Liver (tissue), 9 donors: Measurements from ENCODE around the gene RPP21. TPM values are rescaled to one million over a fixed set of nuclear protein-coding genes. Genes with fewer than 3 reads are reported as not detected.

Experiments used
- DNase-seq: peaks from one replicate; pipeline ENCODE4 v3.0.0-alpha.2; 2017; ENCODE audit warnings: low spot score
- H3K27ac ChIP-seq, 2 donors: one replicate each; pipeline ENCODE4 v1.7.0; 2013; ENCODE audit warnings: inconsistent platforms in 2 of 2, low read length in 2 of 2, control low read depth in 1 of 2, low read depth in 1 of 2, mild to moderate bottlenecking in 1 of 2
- H3K27me3 ChIP-seq, 4 donors: one replicate each; pipeline versions ENCODE4 v1.6.1 to v1.7.0; 2013; ENCODE audit warnings: low read length in 3 of 4, inconsistent platforms in 1 of 4, mild to moderate bottlenecking in 1 of 4, moderate library complexity in 1 of 4; ENCODE audit not compliant: control insufficient read depth in 4 of 4, insufficient read depth in 4 of 4
- H3K36me3 ChIP-seq, 4 donors: one replicate each; pipeline versions ENCODE4 v1.6.1 to v1.7.0; 2013; ENCODE audit warnings: low read length in 3 of 4, mild to moderate bottlenecking in 3 of 4, low read depth in 1 of 4, moderate library complexity in 1 of 4; ENCODE audit not compliant: control insufficient read depth in 4 of 4, insufficient read depth in 3 of 4
- H3K4me1 ChIP-seq, 4 donors: one replicate each; pipeline versions ENCODE4 v1.6.1 to v1.7.0; 2013; ENCODE audit warnings: low read length in 3 of 4, mild to moderate bottlenecking in 3 of 4, moderate library complexity in 1 of 4; ENCODE audit not compliant: control insufficient read depth in 4 of 4, insufficient read depth in 4 of 4
- H3K4me3 ChIP-seq, 3 donors: one replicate each; pipeline versions ENCODE4 v1.6.1 to v1.7.0; 2013; ENCODE audit warnings: low read length in 3 of 3, control low read depth in 1 of 3, low read depth in 1 of 3, mild to moderate bottlenecking in 1 of 3
- H3K9ac ChIP-seq, 2 donors: one replicate each; pipeline ENCODE4 v1.7.0; 2013; ENCODE audit warnings: low read length in 2 of 2, mild to moderate bottlenecking in 2 of 2, moderate library complexity in 2 of 2, control low read depth in 1 of 2, low read depth in 1 of 2
- H3K9me3 ChIP-seq, 4 donors: one replicate each; pipeline versions ENCODE4 v1.6.1 to v1.7.0; 2013; ENCODE audit warnings: low read length in 3 of 4; ENCODE audit not compliant: control insufficient read depth in 4 of 4
- ATF3 ChIP-seq: IDR thresholded peaks from 2 replicates; pipeline ENCODE4 v1.6.1; 2016; ENCODE audit warnings: antibody characterized with exemption
- CTCF ChIP-seq: fragments of 150-350 bp; IDR thresholded peaks from 2 replicates; pipeline ENCODE4 v1.5.1; 2017; ENCODE audit warnings: improper control_type of control experiment, low read depth, low read length; ENCODE audit not compliant: missing input control
- EGR1 ChIP-seq, 2 donors: IDR thresholded peaks; 2 replicates each; pipeline ENCODE4 v1.6.1; 2016 to 2018; ENCODE audit warnings: antibody characterized with exemption in 2 of 2, low read depth in 2 of 2
- FOXA1 ChIP-seq: IDR thresholded peaks from 2 replicates; pipeline ENCODE4 v1.6.1; 2016; ENCODE audit warnings: antibody characterized with exemption
- FOXA2 ChIP-seq: IDR thresholded peaks from 2 replicates; pipeline ENCODE4 v1.6.1; 2016; ENCODE audit warnings: antibody characterized with exemption
- GABPA ChIP-seq, 2 donors: IDR thresholded peaks in 1 of 2; conservative IDR thresholded peaks in 1 of 2; 2 replicates each; pipeline ENCODE4 v1.6.1; 2016; ENCODE audit warnings: antibody characterized with exemption in 2 of 2, mild to moderate bottlenecking in 1 of 2, moderate library complexity in 1 of 2
- HNF4A ChIP-seq, 2 donors: conservative IDR thresholded peaks; 2 replicates each; pipeline ENCODE4 v1.6.1; 2016; ENCODE audit warnings: antibody characterized with exemption in 2 of 2, mild to moderate bottlenecking in 2 of 2
- HNF4G ChIP-seq: IDR thresholded peaks from 2 replicates; pipeline ENCODE4 v1.6.1; 2016; ENCODE audit warnings: antibody characterized with exemption
- JUND ChIP-seq, 2 donors: IDR thresholded peaks; 2 replicates each; pipeline ENCODE4 v1.6.1; 2016; ENCODE audit warnings: antibody characterized with exemption in 2 of 2
- MAX ChIP-seq: IDR thresholded peaks from 2 replicates; pipeline ENCODE4 v1.6.1; 2016; ENCODE audit warnings: antibody characterized with exemption
- NR2F2 ChIP-seq: IDR thresholded peaks from 2 replicates; pipeline ENCODE4 v1.6.1; 2016; ENCODE audit warnings: antibody characterized with exemption
- RAD21 ChIP-seq, 2 donors: IDR thresholded peaks; 2 replicates each; pipeline ENCODE4 v1.6.1; 2016; ENCODE audit warnings: antibody characterized with exemption in 2 of 2, mild to moderate bottlenecking in 2 of 2
- REST ChIP-seq: IDR thresholded peaks from 2 replicates; pipeline ENCODE4 v1.6.1; 2016; ENCODE audit warnings: antibody characterized with exemption, mild to moderate bottlenecking
- RXRA ChIP-seq, 2 donors: IDR thresholded peaks; 2 replicates each; pipeline ENCODE4 v1.6.1; 2017 to 2018; ENCODE audit warnings: antibody characterized with exemption in 2 of 2, mild to moderate bottlenecking in 1 of 2
- SP1 ChIP-seq: IDR thresholded peaks from 2 replicates; pipeline ENCODE4 v1.6.1; 2018; ENCODE audit warnings: antibody characterized with exemption, mild to moderate bottlenecking
- TAF1 ChIP-seq: conservative IDR thresholded peaks from 2 replicates; pipeline ENCODE4 v1.6.1; 2016; ENCODE audit warnings: antibody characterized with exemption, mild to moderate bottlenecking
- YY1 ChIP-seq: IDR thresholded peaks from 2 replicates; pipeline ENCODE4 v1.6.1; 2016; ENCODE audit warnings: antibody characterized with exemption, mild to moderate bottlenecking
- WGBS: extraction: QIAGEN DNeasy Blood & Tissue Kit; methylation state at CpG from one replicate; pipeline ENCODE4 v1.1.7; 2013; 5-methylcytosine and 5-hydroxymethylcytosine counted together
- polyA plus RNA-seq, 2 donors: library from polyadenylated mRNA; stranded (reverse) in 1 of 2; unstranded in 1 of 2; fragments of 200-250 nt in 1 of 2; fragments of >200 nt in 1 of 2; fragmentation: Nextera tagmentation in 1 of 2; extraction: Ambion mirVana in 1 of 2; gene quantifications; one replicate each; pipeline versions ENCODE4 v1.2.1 to v1.2.3, GENCODE V29; 2013 to 2015
- total RNA-seq, 2 donors: library from RNA; depleted of rRNA; stranded (reverse); fragments of >200 nt; gene quantifications; one replicate each; pipeline ENCODE4 v1.2.3, GENCODE V29; 2014
- TF ChIP-seq, protein P1 (sequence below): IDR thresholded peaks from 2 replicates; pipeline ENCODE4 v1.6.1; 2016; ENCODE audit warnings: antibody characterized with exemption
- donor health status: healthy.
- donor health status: healthy.
- donor health status: healthy.
- donor health status: healthy.
- donor health status: healthy.

Gene RPP21
- total and polyA plus RNA-seq, 4 donors, result 9.3 to 32.9 (median 21.0) TPM

DNA sequence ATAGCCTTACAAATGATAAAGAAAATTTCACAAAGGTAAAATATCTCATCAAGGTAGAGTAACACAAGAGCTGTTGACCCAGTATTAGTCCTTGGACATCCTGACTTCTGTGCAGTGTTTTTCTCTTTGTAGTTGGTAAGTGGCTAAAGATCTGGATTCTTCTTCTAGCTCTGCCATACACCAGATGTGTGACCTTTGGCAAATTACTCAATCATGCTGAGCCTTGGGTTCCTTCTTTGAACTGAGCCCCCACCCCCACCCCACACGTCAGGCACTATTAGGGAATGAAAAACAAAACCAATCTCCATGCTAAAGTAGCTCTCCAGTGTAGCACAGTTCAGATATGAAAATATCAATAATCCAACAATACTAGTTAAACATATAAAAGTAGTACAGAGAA lies 33.3 kb upstream of the RPP21 start:
- Histone ChIP-seq H3K9ac (no peak overlapping the region), H3K27ac (no peak overlapping the region), H3K27me3 (no peaks in the 10 kb centered on the region), H3K4me1 (peaks cover 0 to 9% (median 5%) of the 10 kb centered on the region in 4 donors), H3K36me3 (peaks cover 1 to 8% (median 6%) of the 10 kb centered on the region in 4 donors), H3K4me3 (no peak overlapping the region), H3K9me3 (no peaks in the 10 kb centered on the region)
- WGBS, result 39% methylated on average over 1 of the region's 1 CpG
- TF ChIP-seq HNF4A (conservative IDR thresholded peaks at IDR 0.05) (peak; percentile 23 to 25), MAX (no peak), FOXA2 (no peak)
- no peak for DNase-seq

DNA sequence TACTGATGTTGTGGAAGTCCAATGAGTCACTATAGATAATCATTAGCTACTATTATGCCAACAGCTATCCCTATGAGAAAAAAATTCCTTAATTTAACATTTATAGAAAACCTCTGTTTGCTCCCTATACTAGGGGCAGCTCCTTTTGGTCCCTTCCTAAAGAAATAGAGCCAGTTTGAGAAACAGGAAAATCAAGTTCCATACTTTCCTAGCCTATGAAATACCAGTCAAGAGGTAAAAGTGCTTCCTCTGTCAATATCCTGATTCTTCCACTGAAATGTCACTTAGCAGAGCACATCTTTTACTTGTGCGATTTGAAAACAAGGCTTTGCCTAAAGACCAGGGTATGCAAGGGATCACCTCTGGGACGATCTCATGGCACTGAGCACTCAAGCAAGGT lies 32.7 kb upstream of the RPP21 start:
- no peak for TF ChIP-seq NR2F2
- TF ChIP-seq SP1, result no peak
- TF ChIP-seq TAF1, result no peak
- TF ChIP-seq, protein P1, sequence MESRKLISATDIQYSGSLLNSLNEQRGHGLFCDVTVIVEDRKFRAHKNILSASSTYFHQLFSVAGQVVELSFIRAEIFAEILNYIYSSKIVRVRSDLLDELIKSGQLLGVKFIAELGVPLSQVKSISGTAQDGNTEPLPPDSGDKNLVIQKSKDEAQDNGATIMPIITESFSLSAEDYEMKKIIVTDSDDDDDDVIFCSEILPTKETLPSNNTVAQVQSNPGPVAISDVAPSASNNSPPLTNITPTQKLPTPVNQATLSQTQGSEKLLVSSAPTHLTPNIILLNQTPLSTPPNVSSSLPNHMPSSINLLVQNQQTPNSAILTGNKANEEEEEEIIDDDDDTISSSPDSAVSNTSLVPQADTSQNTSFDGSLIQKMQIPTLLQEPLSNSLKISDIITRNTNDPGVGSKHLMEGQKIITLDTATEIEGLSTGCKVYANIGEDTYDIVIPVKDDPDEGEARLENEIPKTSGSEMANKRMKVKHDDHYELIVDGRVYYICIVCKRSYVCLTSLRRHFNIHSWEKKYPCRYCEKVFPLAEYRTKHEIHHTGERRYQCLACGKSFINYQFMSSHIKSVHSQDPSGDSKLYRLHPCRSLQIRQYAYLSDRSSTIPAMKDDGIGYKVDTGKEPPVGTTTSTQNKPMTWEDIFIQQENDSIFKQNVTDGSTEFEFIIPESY, result no peak
- no peak for TF ChIP-seq YY1
- TF ChIP-seq CTCF, result no peak
- TF ChIP-seq RXRA (IDR thresholded peaks at IDR 0.05), result no peak
- TF ChIP-seq HNF4G, result no peak
- TF ChIP-seq HNF4A (conservative IDR thresholded peaks at IDR 0.05), result no peak
- TF ChIP-seq JUND (IDR thresholded peaks at IDR 0.05), result no peak
- TF ChIP-seq RAD21 (IDR thresholded peaks at IDR 0.05), result no peak
- TF ChIP-seq MAX, result no peak
- no peak for TF ChIP-seq GABPA (IDR thresholded peaks at IDR 0.05 in 1 of 2, conservative IDR thresholded peaks at IDR 0.05 in 1 of 2)
- TF ChIP-seq EGR1 (IDR thresholded peaks at IDR 0.05; ENCODE audit: low read depth in 2 of 2), result no peak
- TF ChIP-seq REST, result no peak
- no peak for TF ChIP-seq ATF3
- no peak for TF ChIP-seq FOXA1
- no peak for TF ChIP-seq FOXA2
- no peaks in the 10 kb centered on the region for H3K27me3 ChIP-seq
- H3K27ac ChIP-seq, result no peak overlapping the region
- WGBS, result 98% methylated on average over 2 of the region's 2 CpGs
- no peak for DNase-seq
- no peak overlapping the region for H3K4me3 ChIP-seq
- no peak overlapping the region for H3K9ac ChIP-seq
- peaks cover 1 to 8% (median 6%) of the 10 kb centered on the region in 4 donors for H3K36me3 ChIP-seq
- no peaks in the 10 kb centered on the region for H3K9me3 ChIP-seq
- H3K4me1 ChIP-seq, result peaks cover 0 to 9% (median 5%) of the 10 kb centered on the region in 4 donors
